Measurements from ENCODE around the gene KRT15.

The KRT15 gene

GRCh38 chr17:41518789-41519449 lies at the start of gene KRT15:
TSS of gene KRT15 (minus strand) at chr17:41518890. CDS start at chr17:41518827, 63 bp downstream.
- DNase-seq (ENCODE audit: low read depth), result no peak

GRCh38 chr17:41567317-41567716 lies 48.6 kb upstream of the KRT15 start:
- DNase-seq (ENCODE audit: low read depth), result no peak

GRCh38 chr17:41565338-41565737 lies 46.6 kb upstream of the KRT15 start:
- no peak for DNase-seq (ENCODE audit: low read depth)

- no peak for DNase-seq (ENCODE audit: low read depth)
Measured at GRCh38 chr17:41563607-41564170, 45.0 kb upstream of the KRT15 start.

- DNase-seq (ENCODE audit: low read depth), result no peak
Measured at GRCh38 chr17:41561554-41561953, 42.9 kb upstream of the KRT15 start.

GRCh38 chr17:41559548-41559947 lies 40.9 kb upstream of the KRT15 start:
- DNase-seq (ENCODE audit: low read depth), result no peak

GRCh38 chr17:41556931-41557330 lies 38.2 kb upstream of the KRT15 start:
- no peak for DNase-seq (ENCODE audit: low read depth)

- DNase-seq (ENCODE audit: low read depth), result no peak
Measured at GRCh38 chr17:41556306-41556705, 37.6 kb upstream of the KRT15 start.

- DNase-seq (ENCODE audit: low read depth), result no peak
Measured at GRCh38 chr17:41555105-41555887, 36.6 kb upstream of the KRT15 start.

- no peak for DNase-seq (ENCODE audit: low read depth)
Measured at GRCh38 chr17:41553987-41554680, 35.4 kb upstream of the KRT15 start.

- no peak for DNase-seq (ENCODE audit: low read depth)
Measured at GRCh38 chr17:41553176-41553575, 34.5 kb upstream of the KRT15 start.

GRCh38 chr17:41552455-41552854 lies 33.8 kb upstream of the KRT15 start:
- no peak for DNase-seq (ENCODE audit: low read depth)

- DNase-seq (ENCODE audit: low read depth), result no peak
Measured at GRCh38 chr17:41551365-41551764, 32.7 kb upstream of the KRT15 start.

- DNase-seq (ENCODE audit: low read depth), result no peak
Measured at GRCh38 chr17:41549596-41550039, 30.9 kb upstream of the KRT15 start.

GRCh38 chr17:41548844-41549595 lies 30.3 kb upstream of the KRT15 start:
- peak; percentile 69 for DNase-seq (ENCODE audit: low read depth)

- DNase-seq (ENCODE audit: low read depth), result no peak
Measured at GRCh38 chr17:41547921-41548843, 29.5 kb upstream of the KRT15 start.

- DNase-seq (ENCODE audit: low read depth), result no peak
Measured at GRCh38 chr17:41547378-41547841, 28.7 kb upstream of the KRT15 start.

- no peak for DNase-seq (ENCODE audit: low read depth)
Measured at GRCh38 chr17:41546819-41547218, 28.1 kb upstream of the KRT15 start.

GRCh38 chr17:41545829-41546410 lies 27.2 kb upstream of the KRT15 start:
- no peak for DNase-seq (ENCODE audit: low read depth)

GRCh38 chr17:41544935-41545334 lies 26.2 kb upstream of the KRT15 start:
- DNase-seq (ENCODE audit: low read depth), result no peak

Measured in activated T-helper 1 cell treated with Interleukin-2 at 50 U/mL for 16 hours (primary cell).